GM12878 (cell line): ENCODE data around the gene PAFAH2. TPM values are rescaled to one million over a fixed set of nuclear protein-coding genes. Genes with fewer than 3 reads are reported as not detected.
"Not testable (repeated sequence)": the region's sequence is repeated elsewhere in the genome, so short reads cannot be mapped to it uniquely, and the experiment has no call there.

Source experiments
- ATAC-seq: fragments of 200-7000 bp; cut with Tn5 transposase; 3 replicates; pipeline ENCODE4 v1.9.1; 2020; ENCODE audit warnings: mild to moderate bottlenecking, moderate library complexity
- BruUV-seq: library from RNA; stranded (reverse); fragments of 400-500 nt; replicated peaks from 2 replicates; lab custom pipeline; 2021; lab: Mats Ljungman, UMichigan
- CTCF ChIA-PET: fragments of 300-600 bp; sonication (Branson Sonifier 250); formaldehyde crosslinking; extraction: SDS; loops from one replicate; lab custom pipeline; 2021; ENCODE audit warnings: inconsistent platforms; lab: Yijun Ruan, JAX
- POLR2A ChIA-PET: fragments of 350-600 bp; formaldehyde crosslinking; extraction: SDS; loops from one replicate; lab custom pipeline; 2021; ENCODE audit warnings: inconsistent platforms; lab: Charles Lee
- RAD21 ChIA-PET: fragments of 300-600 bp; sonication (Branson Sonifier 250); formaldehyde crosslinking; loops from one replicate; lab custom pipeline; 2023; ENCODE audit warnings: antibody characterized with exemption; ENCODE audit not compliant: unreplicated experiment; lab: Charles Lee
- SMC1A ChIA-PET: fragments of 300-600 bp; sonication (Branson Sonifier 250); formaldehyde crosslinking; loops from one replicate; lab custom pipeline; 2023; ENCODE audit not compliant: unreplicated experiment, uncharacterized antibody; lab: Charles Lee
- DNase-seq: peaks from one replicate; pipeline ENCODE4 v3.0.0-alpha.2; 2011; ENCODE audit warnings: low read depth, low spot score
- FAIRE-seq: peaks from 3 replicates; lab custom pipeline; 2011; peaks lifted over from hg19 to GRCh38; lab: Jason Lieb, UNC
- H2AFZ ChIP-seq: 2 replicates; pipeline ENCODE4 v1.6.0; 2011; ENCODE audit warnings: low read depth, low read length, control low read depth; ENCODE audit not compliant: control insufficient read depth
- H3K27ac ChIP-seq: 2 replicates; pipeline ENCODE4 v1.5.1; 2011; ENCODE audit warnings: control low read depth; ENCODE audit not compliant: control insufficient read depth, insufficient read depth
- H3K27me3 ChIP-seq, 2 experiments: replicated peaks in 1 of 2; 2 replicates each; pipeline versions ENCODE4 v1.6.0 to v1.6.1; 2011; ENCODE audit warnings: low read length in 1 of 2; ENCODE audit not compliant: control insufficient read depth in 2 of 2, insufficient read depth in 2 of 2
- H3K36me3 ChIP-seq, 2 experiments: 2 replicates each; pipeline ENCODE4 v1.5.1; 2011; ENCODE audit warnings: low read length in 1 of 2; ENCODE audit not compliant: control insufficient read depth in 2 of 2, insufficient read depth in 2 of 2
- H3K4me1 ChIP-seq: 2 replicates; pipeline ENCODE4 v1.6.1; 2011; ENCODE audit warnings: mild to moderate bottlenecking, low read length, moderate library complexity, mixed read lengths; ENCODE audit not compliant: control insufficient read depth, insufficient read depth
- H3K4me2 ChIP-seq: 2 replicates; pipeline ENCODE4 v1.6.0; 2011; ENCODE audit warnings: control low read depth; ENCODE audit not compliant: control insufficient read depth, insufficient read depth
- H3K4me3 ChIP-seq: fragments of 200-600 bp; sonication (generic); 2 replicates; pipeline ENCODE4 v1.5.1; 2016
- H3K79me2 ChIP-seq: 2 replicates; pipeline ENCODE4 v1.6.0; 2011; ENCODE audit warnings: low read length; ENCODE audit not compliant: control insufficient read depth, insufficient read depth
- H3K9ac ChIP-seq: 2 replicates; pipeline ENCODE4 v1.8.0; 2011; ENCODE audit warnings: low read length, control low read depth, mixed read lengths; ENCODE audit not compliant: control insufficient read depth, insufficient read depth
- H3K9me3 ChIP-seq: replicated peaks from 3 replicates; pipeline ENCODE4 v1.5.1; 2011; ENCODE audit warnings: mild to moderate bottlenecking, low read length; ENCODE audit not compliant: control insufficient read depth, insufficient read depth
- H4K20me1 ChIP-seq: 2 replicates; pipeline ENCODE4 v1.6.0; 2011; ENCODE audit not compliant: control insufficient read depth, insufficient read depth
- NRF1 ChIP-seq: conservative IDR thresholded peaks from 2 replicates; pipeline ENCODE4 v1.6.1; 2011; ENCODE audit warnings: mild to moderate bottlenecking, low read depth, low read length, improper control_type of control experiment
- YBX1 ChIP-seq: fragments of 450-650 bp; IDR thresholded peaks from 2 replicates; pipeline ENCODE4 v1.6.1; 2016; ENCODE audit warnings: antibody characterized with exemption
- WGBS: methylation state at CpG from one replicate; pipeline ENCODE4 v1.1.6; 2016; ENCODE audit warnings: low lambda C conversion rate; ENCODE audit not compliant: insufficient replicate concordance, insufficient coverage; ENCODE audit errors: missing lambda C conversion rate; 5-methylcytosine and 5-hydroxymethylcytosine counted together
- in situ Hi-C: fragments of 300-500 bp; cut with MboI; formaldehyde crosslinking; loops from 9 replicates; pipeline ENCODE4 v1.14.3; 2018; ENCODE audit warnings: mixed read lengths
- intact Hi-C: fragments of 100-400 bp; cut with micrococcal nuclease; formaldehyde crosslinking; loops from one replicate; pipeline ENCODE4 v1.14.2; 2022; ENCODE audit not compliant: unreplicated experiment
- polyA plus RNA-seq, 11 experiments: library from polyadenylated mRNA; depleted of rRNA in 4 of 11; unstranded in 6 of 11; stranded (reverse) in 5 of 11; fragments of >200 nt; fragmentation: Nextera tagmentation in 4 of 11; fragmentation: Illumina TruSeq in 1 of 11; extraction: Ambion mirVana in 4 of 11; extraction: Trizol in 1 of 11; gene quantifications; 1 replicate in 1 of 11; 2 replicates in 10 of 11; pipeline versions ENCODE4 v1.2.1 to v1.2.3, GENCODE V29; 2011 to 2016; ENCODE audit warnings: inconsistent platforms in 2 of 11, missing spikeins in 2 of 11, low read depth in 1 of 11
- total RNA-seq, 4 experiments: library from RNA; depleted of rRNA in 3 of 4; stranded (reverse); fragments of >200 nt in 3 of 4; fragmentation: Illumina TruSeq in 1 of 4; extraction: Trizol in 1 of 4; gene quantifications; 2 replicates each; pipeline versions ENCODE4 v1.2.1 to v1.2.3, GENCODE V29; 2013 to 2021

PAFAH2 gene
- total and polyA plus RNA-seq, 10 of the 15 experiments (the other 5 are each of a cell fraction or from before 2014, with no cell fraction given), result 3.0 to 9.5 (median 6.5) TPM

DNA sequence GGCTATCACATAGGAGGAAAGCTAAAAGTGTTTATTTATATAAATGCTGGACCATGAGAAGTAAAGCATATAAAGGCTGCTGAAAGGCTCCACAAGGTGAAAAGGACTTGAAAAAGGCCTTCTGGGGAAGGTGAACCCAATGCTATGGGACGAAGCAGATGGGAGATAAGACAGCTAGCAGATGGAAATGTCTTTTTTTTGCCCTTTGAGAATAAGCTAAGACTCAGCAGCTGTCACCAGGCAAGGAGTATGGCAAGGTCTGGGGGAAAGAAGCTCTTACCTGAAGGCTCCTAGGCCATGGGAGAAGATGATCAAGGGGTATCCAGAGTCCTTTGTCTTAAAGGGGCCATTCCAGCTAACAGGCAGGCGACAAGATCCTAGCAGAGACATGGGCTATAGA is 9.9 kb downstream of the PAFAH2 start:
- H3K9me3 ChIP-seq, result no peaks in the 10 kb centered on the region
- ChIA-PET CTCF (interaction anchor here (1.1 to 4.1 kb wide), 3 partner anchors 9 to 92 kb away, joined by 3 to 19 read pairs (median 8); partner anchors contain the start of gene PAFAH2), RAD21 (no interaction called here), POLR2A (no interaction called here), SMC1A (interaction anchor here (0.7 to 1.5 kb wide), 2 partner anchors 17 to 92 kb away, joined by 3 to 6 read pairs; no protein-coding TSS in a partner anchor)
- no peaks in the 10 kb centered on the region for H3K27me3 ChIP-seq
- H3K36me3 ChIP-seq, result peaks cover 0 to 5% of the 10 kb centered on the region in 2 experiments; a peak in 2 of 4 replicates
- H3K79me2 ChIP-seq, result no peaks in the 10 kb centered on the region
- no peaks in the 10 kb centered on the region for H3K4me1 ChIP-seq
- no peak for FAIRE-seq
- H3K4me3 ChIP-seq, result no peak overlapping the region
- H2AFZ ChIP-seq, result no peak overlapping the region
- no TSS peak for BruUV-seq
- in situ Hi-C loops, result no loop called here
- H4K20me1 ChIP-seq, result no peaks in the 10 kb centered on the region
- no peak overlapping the region for H3K4me2 ChIP-seq
- ATAC-seq, result no peak
- no peak for DNase-seq
- TF ChIP-seq YBX1, result no peak
- TF ChIP-seq NRF1, result no peak
- 73% methylated on average over 2 of the region's 2 CpGs for WGBS
- H3K9ac ChIP-seq, result no peak overlapping the region
- no peak overlapping the region for H3K27ac ChIP-seq
- intact Hi-C loops, result no loop called here

DNA sequence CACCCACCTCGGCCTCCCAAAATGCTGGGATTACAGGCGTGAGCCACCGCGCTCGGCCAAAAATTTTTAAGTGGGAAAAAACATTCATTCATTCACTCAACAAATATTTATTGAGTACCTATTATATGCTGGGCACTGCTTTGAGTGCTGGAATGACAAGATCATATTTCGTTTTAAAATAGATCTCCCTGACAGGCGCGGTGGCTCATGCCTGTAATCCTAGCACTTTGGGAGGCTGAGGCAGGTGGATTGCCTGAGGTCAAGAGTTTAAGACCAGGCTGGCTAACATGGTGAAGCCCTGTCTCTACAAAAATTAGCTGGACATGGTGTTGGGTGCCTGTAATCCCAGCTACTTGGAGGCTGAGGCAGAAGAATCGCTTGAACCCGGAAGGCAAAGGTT is 11.1 kb downstream of the PAFAH2 start:
- H3K4me3 ChIP-seq, RAD21 ChIA-PET, H4K20me1 ChIP-seq, ATAC-seq, POLR2A ChIA-PET, FAIRE-seq, in situ Hi-C loops, H3K27ac ChIP-seq, H3K79me2 ChIP-seq, H3K36me3 ChIP-seq, DNase-seq, H3K27me3 ChIP-seq, H3K4me1 ChIP-seq, BruUV-seq, H3K9me3 ChIP-seq, SMC1A ChIA-PET, H3K9ac ChIP-seq, intact Hi-C loops, H3K4me2 ChIP-seq, H2AFZ ChIP-seq: not testable (repeated sequence)
- CTCF ChIA-PET, result interaction anchor here (4.1 kb wide), 1 partner anchor 11 kb away, joined by 19 read pairs; the partner anchor contains the start of gene PAFAH2
- 97% methylated on average over 10 of the region's 10 CpGs for WGBS
